Heart right ventricle (tissue), 16 donors: ENCODE results near the gene SMAD9. TPM values are rescaled to one million over a fixed set of nuclear protein-coding genes. Genes with fewer than 3 reads are reported as not detected.

Source experiments
- ATAC-seq, 8 donors: fragments of 200-7000 bp; cut with Tn5 transposase; one replicate each; pipeline ENCODE4 v1.9.1; 2020; ENCODE audit warnings: mild to moderate bottlenecking in 8 of 8, moderate library complexity in 8 of 8, moderate number of reproducible peaks in 1 of 8
- DNase-seq, 2 donors: peaks; one replicate each; pipeline ENCODE4 v3.0.0-alpha.2; 2020
- H3K27ac ChIP-seq, 10 donors: fragments of 200-600 bp; sonication (generic) in 2 of 10; one replicate each; pipeline versions ENCODE4 v1.5.0 to v1.8.0; 2020 to 2022; ENCODE audit warnings: mild to moderate bottlenecking in 3 of 10
- H3K27me3 ChIP-seq, 7 donors: fragments of 200-600 bp; one replicate each; pipeline ENCODE4 v1.8.0; 2021 to 2022; ENCODE audit warnings: mild to moderate bottlenecking in 2 of 7
- H3K36me3 ChIP-seq, 9 donors: fragments of 200-600 bp; sonication (generic) in 1 of 9; one replicate each; pipeline versions ENCODE4 v1.5.0 to v1.8.0; 2020 to 2022; ENCODE audit warnings: mild to moderate bottlenecking in 2 of 9
- H3K4me1 ChIP-seq, 9 donors: fragments of 200-600 bp; sonication (generic) in 1 of 9; one replicate each; pipeline versions ENCODE4 v1.5.0 to v1.8.0; 2020 to 2022; ENCODE audit warnings: mild to moderate bottlenecking in 4 of 9
- H3K4me3 ChIP-seq, 10 donors: fragments of 200-600 bp; sonication (generic) in 2 of 10; one replicate each; pipeline versions ENCODE4 v1.5.0 to v1.8.0; 2020 to 2022; ENCODE audit warnings: mild to moderate bottlenecking in 7 of 10, moderate library complexity in 2 of 10
- H3K9me3 ChIP-seq, 11 donors: fragments of 200-600 bp in 10 of 11; sonication (generic) in 2 of 11; one replicate each; pipeline versions ENCODE4 v1.5.0 to v1.8.0; 2013 to 2022; ENCODE audit warnings: mild to moderate bottlenecking in 2 of 11, control low read depth in 1 of 11, moderate library complexity in 1 of 11
- WGBS, 2 donors: extraction: QIAGEN DNeasy Blood & Tissue Kit; methylation state at CpG; one replicate each; pipeline ENCODE4 v1.1.7; 2013; ENCODE audit warnings: inconsistent platforms in 1 of 2; 5-methylcytosine and 5-hydroxymethylcytosine counted together
- intact Hi-C, 10 donors: fragments of 100-400 bp; cut with DNase I; formaldehyde crosslinking; loops; one replicate each; pipeline versions ENCODE4 v1.11.1 to v1.14.2; 2022
- polyA plus RNA-seq, 2 donors: library from polyadenylated mRNA; stranded (reverse); fragments of 200-250 nt; gene quantifications; one replicate each; pipeline ENCODE4 v1.2.3, GENCODE V29; 2013
- total RNA-seq, 10 donors: library from RNA; stranded (reverse); fragmentation: NEBNext Ultra II Directional in 3 of 10; extraction: Animal tissue kit (Norgen Biotek cat#: 25700) in 3 of 10; gene quantifications; one replicate each; pipeline versions ENCODE4 v1.2.1 to v1.2.4, GENCODE V29; 2021 to 2023
- TF ChIP-seq, protein P1 (sequence below), 9 donors: fragments of 200-600 bp; sonication (generic) in 2 of 9; IDR thresholded peaks; one replicate each; pipeline versions ENCODE4 v1.5.0 to v1.8.0; 2021 to 2022; ENCODE audit warnings: antibody characterized with exemption in 9 of 9, mild to moderate bottlenecking in 5 of 9, moderate library complexity in 1 of 9
- donor health status: Arrhythmogenic right ventricular cardiomyopathy.
- donor health status: ischemic (EF 13 %, LVEDD 7.1; RV severe dilation, severe dysfunction).
- donor health status: healthy with polysubstance abuse.
- donor health status: DM: no; HTN: yes; CAD: no.
- donor health status: DM: no; HTN: no; CAD: no.
- donor health status: ischemic (EF 25% LVEDD 6.9; RV normal size, moderate dysfunction).
- donor health status: ischemic (EF 25% LVEDD 5.7; RV mildly dilated, moderate dysfunction).
- donor health status: healthy.
- donor health status: DM: yes; HTN: yes; CAD: no.
- donor health status: Ischemic cardiomyopathy.
- donor health status: ischemic (EF 35%, LVEDD 5.7; RV mildly dilated, moderate dysfunction).
- donor health status: nonischemic (EF 11% LVEDD 7.7; RV severe dilation, severe dysfunction).
- donor health status: DM: yes; HTN: yes; CAD: no.
- donor health status: PGD.
- donor health status: ischemic (EF 29% LVEDD 5.4; RV normal size, mild dysfunction).
- donor health status: nonischemic (EF 23%, LVEDD 6.1; RV moderate dilation, normal function).

Gene SMAD9
- total and polyA plus RNA-seq, 12 donors, result 1.2 to 7.8 (median 3.4) TPM

DNA sequence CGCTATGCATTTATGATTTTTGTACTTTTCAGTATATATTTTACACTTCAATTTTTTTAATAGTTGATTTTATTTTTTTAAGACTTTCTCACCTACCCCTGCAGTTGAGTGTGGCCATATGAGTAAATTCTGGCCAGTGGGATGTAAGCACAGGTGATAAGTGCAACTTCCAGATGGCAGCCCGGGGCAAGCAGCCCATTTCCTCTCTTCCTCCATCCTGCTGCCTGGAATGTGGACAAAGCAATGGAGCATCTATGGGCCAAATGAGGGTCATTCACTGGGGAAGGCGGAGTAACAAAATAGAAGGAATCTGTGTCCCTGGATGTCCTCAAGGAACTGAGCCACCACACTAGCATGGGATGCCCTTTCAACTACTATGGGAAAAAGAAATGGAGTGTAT lies 88.7 kb downstream of the SMAD9 start:
- no peak overlapping the region for H3K4me3 ChIP-seq
- H3K27ac ChIP-seq, result no peak overlapping the region
- intact Hi-C loops, result no loop called here
- TF ChIP-seq, protein P1, sequence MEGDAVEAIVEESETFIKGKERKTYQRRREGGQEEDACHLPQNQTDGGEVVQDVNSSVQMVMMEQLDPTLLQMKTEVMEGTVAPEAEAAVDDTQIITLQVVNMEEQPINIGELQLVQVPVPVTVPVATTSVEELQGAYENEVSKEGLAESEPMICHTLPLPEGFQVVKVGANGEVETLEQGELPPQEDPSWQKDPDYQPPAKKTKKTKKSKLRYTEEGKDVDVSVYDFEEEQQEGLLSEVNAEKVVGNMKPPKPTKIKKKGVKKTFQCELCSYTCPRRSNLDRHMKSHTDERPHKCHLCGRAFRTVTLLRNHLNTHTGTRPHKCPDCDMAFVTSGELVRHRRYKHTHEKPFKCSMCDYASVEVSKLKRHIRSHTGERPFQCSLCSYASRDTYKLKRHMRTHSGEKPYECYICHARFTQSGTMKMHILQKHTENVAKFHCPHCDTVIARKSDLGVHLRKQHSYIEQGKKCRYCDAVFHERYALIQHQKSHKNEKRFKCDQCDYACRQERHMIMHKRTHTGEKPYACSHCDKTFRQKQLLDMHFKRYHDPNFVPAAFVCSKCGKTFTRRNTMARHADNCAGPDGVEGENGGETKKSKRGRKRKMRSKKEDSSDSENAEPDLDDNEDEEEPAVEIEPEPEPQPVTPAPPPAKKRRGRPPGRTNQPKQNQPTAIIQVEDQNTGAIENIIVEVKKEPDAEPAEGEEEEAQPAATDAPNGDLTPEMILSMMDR (IDR thresholded peaks at IDR 0.05), result no peak
- H3K27me3 ChIP-seq, result no peaks in the 10 kb centered on the region
- H3K9me3 ChIP-seq, result no peaks in the 10 kb centered on the region
- DNase-seq, result no peak
- ATAC-seq, result no peak
- no peaks in the 10 kb centered on the region for H3K4me1 ChIP-seq
- peaks cover 0 to 50% (median 10%) of the 10 kb centered on the region in 9 donors for H3K36me3 ChIP-seq
- WGBS, 2 donors, result 91 to 92% methylated on average over 3 of the region's 3 CpGs

DNA sequence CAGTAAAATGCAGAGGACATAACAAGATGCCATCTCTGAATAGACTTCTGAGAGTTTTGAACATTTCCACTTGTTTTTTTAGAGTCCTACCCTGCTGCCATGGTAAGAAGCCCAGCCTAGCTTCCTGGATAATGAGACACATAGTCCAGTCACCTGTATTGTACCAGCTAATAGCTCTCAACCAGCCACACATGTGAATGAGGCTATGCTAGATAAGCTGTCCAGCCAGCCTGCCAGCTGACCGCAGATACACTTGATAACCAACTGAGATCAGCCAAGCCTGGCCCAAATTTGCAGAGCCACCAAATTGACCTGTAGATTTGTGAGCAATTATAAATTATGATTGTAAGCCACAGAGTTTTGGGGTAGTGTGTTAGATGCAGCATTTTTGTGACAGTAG lies 90.3 kb downstream of the SMAD9 start:
- Histone ChIP-seq H3K9me3 (no peaks in the 10 kb centered on the region), H3K4me1 (no peaks in the 10 kb centered on the region), H3K4me3 (no peak overlapping the region), H3K36me3 (peaks cover 0 to 61% (median 10%) of the 10 kb centered on the region in 9 donors), H3K27ac (no peak overlapping the region), H3K27me3 (no peaks in the 10 kb centered on the region)
- ATAC-seq (no peak), DNase-seq (no peak)
- TF ChIP-seq, protein P1 (IDR thresholded peaks at IDR 0.05), result no peak
- WGBS, 2 donors, result 29 to 78% methylated on average over 1 of the region's 1 CpG
- intact Hi-C loops, result no loop called here

GRCh38 chr13:36822785-36823184 lies 97.3 kb downstream of the SMAD9 start:
- no peak for ATAC-seq
- H3K4me1 ChIP-seq, result peaks cover 0 to 40% (median 27%) of the 10 kb centered on the region in 9 donors
- peaks cover 0 to 34% (median 4%) of the 10 kb centered on the region in 9 donors for H3K36me3 ChIP-seq
- no peak overlapping the region for H3K4me3 ChIP-seq
- WGBS, 2 donors, result 75 to 80% methylated on average over 3 of the region's 3 CpGs
- no peak overlapping the region for H3K27ac ChIP-seq
- TF ChIP-seq, protein P1 (IDR thresholded peaks at IDR 0.05), result no peak
- DNase-seq, result no peak
- intact Hi-C loops, result no loop called here
- H3K27me3 ChIP-seq, result no peaks in the 10 kb centered on the region
- no peaks in the 10 kb centered on the region for H3K9me3 ChIP-seq

GRCh38 chr13:36820222-36820621 lies 99.8 kb downstream of the SMAD9 start:
- peak overlapping the region; percentile 68 to 97 (median 78) for H3K4me3 ChIP-seq
- peaks cover 0 to 10% (median 0%) of the 10 kb centered on the region in 9 donors for H3K36me3 ChIP-seq
- H3K27me3 ChIP-seq, result no peaks in the 10 kb centered on the region
- intact Hi-C loops, result no loop called here
- DNase-seq (no peak), ATAC-seq (no peak)
- H3K27ac ChIP-seq, result peak overlapping the region in 1 of 10 donors; percentile 89
- H3K4me1 ChIP-seq, result peaks cover 0 to 40% (median 27%) of the 10 kb centered on the region in 9 donors
- TF ChIP-seq, protein P1 (IDR thresholded peaks at IDR 0.05), result no peak
- no peaks in the 10 kb centered on the region for H3K9me3 ChIP-seq
- WGBS, 2 donors, result 53 to 56% methylated on average over 4 of the region's 4 CpGs
